ENCODE measurements around the gene GATB. TPM values are rescaled to one million over a fixed set of nuclear protein-coding genes. Genes with fewer than 3 reads are reported as not detected.

The GATB gene
- total and polyA plus RNA-seq, 2 experiments from 2014 or later, result 17.7 to 18.9 TPM

DNA sequence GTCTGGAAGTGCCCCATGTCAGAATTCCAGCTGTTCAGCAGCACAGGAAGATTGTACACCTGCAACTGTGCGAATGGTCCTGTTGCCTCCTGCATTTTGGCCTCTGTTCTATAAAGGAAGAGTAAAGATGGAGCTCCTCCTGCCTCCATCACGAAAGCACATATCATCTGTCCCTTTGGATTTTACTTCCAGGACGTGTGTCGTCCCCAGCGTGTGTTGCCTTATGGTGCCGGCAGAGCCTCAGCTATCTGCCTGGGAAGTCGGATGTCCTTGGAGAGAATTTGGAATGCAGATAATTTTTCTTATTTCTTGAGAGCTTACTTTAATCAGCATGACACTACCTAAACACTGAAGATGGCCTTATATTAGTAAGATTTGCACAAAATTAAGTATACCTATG is 97.7 kb downstream of the GATB start (continued):
- TF ChIP-seq, protein P1, sequence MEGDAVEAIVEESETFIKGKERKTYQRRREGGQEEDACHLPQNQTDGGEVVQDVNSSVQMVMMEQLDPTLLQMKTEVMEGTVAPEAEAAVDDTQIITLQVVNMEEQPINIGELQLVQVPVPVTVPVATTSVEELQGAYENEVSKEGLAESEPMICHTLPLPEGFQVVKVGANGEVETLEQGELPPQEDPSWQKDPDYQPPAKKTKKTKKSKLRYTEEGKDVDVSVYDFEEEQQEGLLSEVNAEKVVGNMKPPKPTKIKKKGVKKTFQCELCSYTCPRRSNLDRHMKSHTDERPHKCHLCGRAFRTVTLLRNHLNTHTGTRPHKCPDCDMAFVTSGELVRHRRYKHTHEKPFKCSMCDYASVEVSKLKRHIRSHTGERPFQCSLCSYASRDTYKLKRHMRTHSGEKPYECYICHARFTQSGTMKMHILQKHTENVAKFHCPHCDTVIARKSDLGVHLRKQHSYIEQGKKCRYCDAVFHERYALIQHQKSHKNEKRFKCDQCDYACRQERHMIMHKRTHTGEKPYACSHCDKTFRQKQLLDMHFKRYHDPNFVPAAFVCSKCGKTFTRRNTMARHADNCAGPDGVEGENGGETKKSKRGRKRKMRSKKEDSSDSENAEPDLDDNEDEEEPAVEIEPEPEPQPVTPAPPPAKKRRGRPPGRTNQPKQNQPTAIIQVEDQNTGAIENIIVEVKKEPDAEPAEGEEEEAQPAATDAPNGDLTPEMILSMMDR (conservative IDR thresholded peaks at IDR 0.05; ENCODE audit: low read depth in 2 of 2), result no peak

DNA sequence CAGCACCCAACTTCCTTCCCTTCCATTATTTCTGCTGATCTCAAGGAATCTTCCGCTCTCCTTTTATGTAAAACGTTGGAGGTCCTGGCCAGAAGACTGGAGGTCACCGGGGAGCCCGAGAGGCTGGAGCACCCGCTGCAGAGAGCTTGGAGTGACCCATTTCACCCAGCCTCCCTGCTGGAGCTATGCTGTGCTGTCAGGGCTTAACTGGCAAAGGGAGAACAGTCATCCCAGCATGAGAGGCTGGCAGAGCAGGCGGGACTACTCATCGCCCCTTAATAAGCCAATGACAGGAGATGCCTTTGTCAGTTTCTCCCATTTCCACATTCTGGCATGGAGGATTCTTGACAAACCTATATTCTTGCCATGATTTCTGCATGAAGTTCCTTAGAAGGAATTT is 98.9 kb downstream of the GATB start:
- no peak overlapping the region for H2AFZ ChIP-seq
- no peak for TF ChIP-seq EZH2phosphoT487 (IDR thresholded peaks at IDR 0.05; ENCODE audit: unreplicated experiment)
- TF ChIP-seq, protein P2, sequence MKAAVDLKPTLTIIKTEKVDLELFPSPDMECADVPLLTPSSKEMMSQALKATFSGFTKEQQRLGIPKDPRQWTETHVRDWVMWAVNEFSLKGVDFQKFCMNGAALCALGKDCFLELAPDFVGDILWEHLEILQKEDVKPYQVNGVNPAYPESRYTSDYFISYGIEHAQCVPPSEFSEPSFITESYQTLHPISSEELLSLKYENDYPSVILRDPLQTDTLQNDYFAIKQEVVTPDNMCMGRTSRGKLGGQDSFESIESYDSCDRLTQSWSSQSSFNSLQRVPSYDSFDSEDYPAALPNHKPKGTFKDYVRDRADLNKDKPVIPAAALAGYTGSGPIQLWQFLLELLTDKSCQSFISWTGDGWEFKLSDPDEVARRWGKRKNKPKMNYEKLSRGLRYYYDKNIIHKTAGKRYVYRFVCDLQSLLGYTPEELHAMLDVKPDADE (IDR thresholded peaks at IDR 0.05), result no peak
- TF ChIP-seq, protein P3, sequence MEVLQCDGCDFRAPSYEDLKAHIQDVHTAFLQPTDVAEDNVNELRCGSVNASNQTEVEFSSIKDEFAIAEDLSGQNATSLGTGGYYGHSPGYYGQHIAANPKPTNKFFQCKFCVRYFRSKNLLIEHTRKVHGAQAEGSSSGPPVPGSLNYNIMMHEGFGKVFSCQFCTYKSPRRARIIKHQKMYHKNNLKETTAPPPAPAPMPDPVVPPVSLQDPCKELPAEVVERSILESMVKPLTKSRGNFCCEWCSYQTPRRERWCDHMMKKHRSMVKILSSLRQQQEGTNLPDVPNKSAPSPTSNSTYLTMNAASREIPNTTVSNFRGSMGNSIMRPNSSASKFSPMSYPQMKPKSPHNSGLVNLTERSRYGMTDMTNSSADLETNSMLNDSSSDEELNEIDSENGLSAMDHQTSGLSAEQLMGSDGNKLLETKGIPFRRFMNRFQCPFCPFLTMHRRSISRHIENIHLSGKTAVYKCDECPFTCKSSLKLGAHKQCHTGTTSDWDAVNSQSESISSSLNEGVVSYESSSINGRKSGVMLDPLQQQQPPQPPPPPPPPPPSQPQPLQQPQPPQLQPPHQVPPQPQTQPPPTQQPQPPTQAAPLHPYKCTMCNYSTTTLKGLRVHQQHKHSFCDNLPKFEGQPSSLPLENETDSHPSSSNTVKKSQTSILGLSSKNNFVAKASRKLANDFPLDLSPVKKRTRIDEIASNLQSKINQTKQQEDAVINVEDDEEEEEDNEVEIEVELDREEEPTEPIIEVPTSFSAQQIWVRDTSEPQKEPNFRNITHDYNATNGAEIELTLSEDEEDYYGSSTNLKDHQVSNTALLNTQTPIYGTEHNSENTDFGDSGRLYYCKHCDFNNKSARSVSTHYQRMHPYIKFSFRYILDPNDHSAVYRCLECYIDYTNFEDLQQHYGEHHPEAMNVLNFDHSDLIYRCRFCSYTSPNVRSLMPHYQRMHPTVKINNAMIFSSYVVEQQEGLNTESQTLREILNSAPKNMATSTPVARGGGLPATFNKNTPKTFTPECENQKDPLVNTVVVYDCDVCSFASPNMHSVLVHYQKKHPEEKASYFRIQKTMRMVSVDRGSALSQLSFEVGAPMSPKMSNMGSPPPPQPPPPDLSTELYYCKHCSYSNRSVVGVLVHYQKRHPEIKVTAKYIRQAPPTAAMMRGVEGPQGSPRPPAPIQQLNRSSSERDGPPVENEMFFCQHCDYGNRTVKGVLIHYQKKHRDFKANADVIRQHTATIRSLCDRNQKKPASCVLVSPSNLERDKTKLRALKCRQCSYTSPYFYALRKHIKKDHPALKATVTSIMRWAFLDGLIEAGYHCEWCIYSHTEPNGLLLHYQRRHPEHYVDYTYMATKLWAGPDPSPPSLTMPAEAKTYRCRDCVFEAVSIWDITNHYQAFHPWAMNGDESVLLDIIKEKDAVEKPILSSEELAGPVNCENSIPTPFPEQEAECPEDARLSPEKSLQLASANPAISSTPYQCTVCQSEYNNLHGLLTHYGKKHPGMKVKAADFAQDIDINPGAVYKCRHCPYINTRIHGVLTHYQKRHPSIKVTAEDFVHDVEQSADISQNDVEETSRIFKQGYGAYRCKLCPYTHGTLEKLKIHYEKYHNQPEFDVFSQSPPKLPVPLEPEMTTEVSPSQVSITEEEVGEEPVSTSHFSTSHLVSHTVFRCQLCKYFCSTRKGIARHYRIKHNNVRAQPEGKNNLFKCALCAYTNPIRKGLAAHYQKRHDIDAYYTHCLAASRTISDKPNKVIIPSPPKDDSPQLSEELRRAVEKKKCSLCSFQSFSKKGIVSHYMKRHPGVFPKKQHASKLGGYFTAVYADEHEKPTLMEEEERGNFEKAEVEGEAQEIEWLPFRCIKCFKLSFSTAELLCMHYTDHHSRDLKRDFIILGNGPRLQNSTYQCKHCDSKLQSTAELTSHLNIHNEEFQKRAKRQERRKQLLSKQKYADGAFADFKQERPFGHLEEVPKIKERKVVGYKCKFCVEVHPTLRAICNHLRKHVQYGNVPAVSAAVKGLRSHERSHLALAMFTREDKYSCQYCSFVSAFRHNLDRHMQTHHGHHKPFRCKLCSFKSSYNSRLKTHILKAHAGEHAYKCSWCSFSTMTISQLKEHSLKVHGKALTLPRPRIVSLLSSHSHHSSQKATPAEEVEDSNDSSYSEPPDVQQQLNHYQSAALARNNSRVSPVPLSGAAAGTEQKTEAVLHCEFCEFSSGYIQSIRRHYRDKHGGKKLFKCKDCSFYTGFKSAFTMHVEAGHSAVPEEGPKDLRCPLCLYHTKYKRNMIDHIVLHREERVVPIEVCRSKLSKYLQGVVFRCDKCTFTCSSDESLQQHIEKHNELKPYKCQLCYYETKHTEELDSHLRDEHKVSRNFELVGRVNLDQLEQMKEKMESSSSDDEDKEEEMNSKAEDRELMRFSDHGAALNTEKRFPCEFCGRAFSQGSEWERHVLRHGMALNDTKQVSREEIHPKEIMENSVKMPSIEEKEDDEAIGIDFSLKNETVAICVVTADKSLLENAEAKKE (CRISPR knock-in tag; IDR thresholded peaks at IDR 0.05), result no peak
- TF ChIP-seq, protein P1 (conservative IDR thresholded peaks at IDR 0.05; ENCODE audit: low read depth in 2 of 2), result no peak
- TF ChIP-seq ZNF114 (CRISPR knock-in tag; IDR thresholded peaks at IDR 0.05), result no peak
- TF ChIP-seq, protein P4, sequence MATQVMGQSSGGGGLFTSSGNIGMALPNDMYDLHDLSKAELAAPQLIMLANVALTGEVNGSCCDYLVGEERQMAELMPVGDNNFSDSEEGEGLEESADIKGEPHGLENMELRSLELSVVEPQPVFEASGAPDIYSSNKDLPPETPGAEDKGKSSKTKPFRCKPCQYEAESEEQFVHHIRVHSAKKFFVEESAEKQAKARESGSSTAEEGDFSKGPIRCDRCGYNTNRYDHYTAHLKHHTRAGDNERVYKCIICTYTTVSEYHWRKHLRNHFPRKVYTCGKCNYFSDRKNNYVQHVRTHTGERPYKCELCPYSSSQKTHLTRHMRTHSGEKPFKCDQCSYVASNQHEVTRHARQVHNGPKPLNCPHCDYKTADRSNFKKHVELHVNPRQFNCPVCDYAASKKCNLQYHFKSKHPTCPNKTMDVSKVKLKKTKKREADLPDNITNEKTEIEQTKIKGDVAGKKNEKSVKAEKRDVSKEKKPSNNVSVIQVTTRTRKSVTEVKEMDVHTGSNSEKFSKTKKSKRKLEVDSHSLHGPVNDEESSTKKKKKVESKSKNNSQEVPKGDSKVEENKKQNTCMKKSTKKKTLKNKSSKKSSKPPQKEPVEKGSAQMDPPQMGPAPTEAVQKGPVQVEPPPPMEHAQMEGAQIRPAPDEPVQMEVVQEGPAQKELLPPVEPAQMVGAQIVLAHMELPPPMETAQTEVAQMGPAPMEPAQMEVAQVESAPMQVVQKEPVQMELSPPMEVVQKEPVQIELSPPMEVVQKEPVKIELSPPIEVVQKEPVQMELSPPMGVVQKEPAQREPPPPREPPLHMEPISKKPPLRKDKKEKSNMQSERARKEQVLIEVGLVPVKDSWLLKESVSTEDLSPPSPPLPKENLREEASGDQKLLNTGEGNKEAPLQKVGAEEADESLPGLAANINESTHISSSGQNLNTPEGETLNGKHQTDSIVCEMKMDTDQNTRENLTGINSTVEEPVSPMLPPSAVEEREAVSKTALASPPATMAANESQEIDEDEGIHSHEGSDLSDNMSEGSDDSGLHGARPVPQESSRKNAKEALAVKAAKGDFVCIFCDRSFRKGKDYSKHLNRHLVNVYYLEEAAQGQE (IDR thresholded peaks at IDR 0.05; ENCODE audit: unreplicated experiment), result no peak
- TF ChIP-seq POLR2AphosphoS5 (IDR thresholded peaks at IDR 0.05; ENCODE audit: low read depth), result no peak
- no peak for TF ChIP-seq ZNF331 (CRISPR knock-in tag; IDR thresholded peaks at IDR 0.05; ENCODE audit: low read depth)
- no peak for TF ChIP-seq EZH2 (IDR thresholded peaks at IDR 0.05; ENCODE audit: low read depth, unreplicated experiment)
- TF ChIP-seq CREB1 (CRISPR knock-in tag; IDR thresholded peaks at IDR 0.05; ENCODE audit: low read depth), result no peak

More for the DNA sequence above, 98.9 kb downstream of the GATB start:
- Histone ChIP-seq H3K27me3 (ENCODE audit: insufficient read depth) (no peaks in the 10 kb centered on the region), H3K36me3 (ENCODE audit: insufficient read depth) (peaks cover 15% of the 10 kb centered on the region; the same call in 1 of the 2 replicates), H3K4me1 (ENCODE audit: insufficient read depth) (no peaks in the 10 kb centered on the region), H3K9me2 (ENCODE audit: insufficient read depth) (no peaks in the 10 kb centered on the region; the same call in 1 of the 2 replicates), H3K4me3 (no peak overlapping the region), H3F3A (replicated peaks; ENCODE audit: low read depth) (no peaks in the 10 kb centered on the region), H3K27ac (ENCODE audit: low read depth) (no peak overlapping the region), H3K4me2 (no peak overlapping the region), H4K20me1 (replicated peaks; ENCODE audit: insufficient read depth) (no peaks in the 10 kb centered on the region), H3K79me2 (replicated peaks; ENCODE audit: insufficient read depth) (no peaks in the 10 kb centered on the region)
- no peaks in the 10 kb centered on the region for H3K9me3 Mint-ChIP-seq
- no peaks in the 10 kb centered on the region for H3K4me1 Mint-ChIP-seq
- H3K27me3 Mint-ChIP-seq (ENCODE audit: insufficient read depth, low read depth, poor library complexity), result peaks cover 2% of the 10 kb centered on the region
- H3K4me3 Mint-ChIP-seq, result no peak overlapping the region
- DNase-seq (ENCODE audit: low spot score) (no peak), ATAC-seq (no peak)
- no peak overlapping the region for H3K27ac Mint-ChIP-seq
- H3K36me3 Mint-ChIP-seq (ENCODE audit: low read depth), result peaks cover 24% of the 10 kb centered on the region
